SK-N-SH treated with all-trans-retinoic acid at 6 μM for 48 hours (cell line): Measurements from ENCODE around the gene CTIF.

Source experiments
- ARNTL ChIP-seq: fragments of 450-650 bp; formaldehyde crosslinking; IDR thresholded peaks from 2 replicates; pipeline ENCODE4 v1.5.0; 2020; ENCODE audit warnings: low read depth, mild to moderate bottlenecking, moderate library complexity, borderline replicate concordance
- CREB5 ChIP-seq: fragments of 250-450 bp; sonication (Bioruptor Pico); IDR thresholded peaks from 2 replicates; pipeline ENCODE4 v1.5.1; 2020; ENCODE audit warnings: low read depth, mild to moderate bottlenecking, moderate library complexity
- ISL1 ChIP-seq: fragments of 250-450 bp; sonication (Bioruptor Pico); IDR thresholded peaks from 2 replicates; pipeline ENCODE4 v2.1.2; 2022; ENCODE audit warnings: mild to moderate bottlenecking, moderate library complexity
- PATZ1 ChIP-seq: fragments of 250-450 bp; sonication (Bioruptor Pico); IDR thresholded peaks from 2 replicates; pipeline ENCODE4 v1.8.0; 2020; ENCODE audit warnings: mild to moderate bottlenecking, moderate library complexity, borderline replicate concordance
- TCF4 ChIP-seq: fragments of 250-450 bp; sonication (Bioruptor Pico); IDR thresholded peaks from 2 replicates; pipeline ENCODE4 v1.8.0; 2021; ENCODE audit warnings: mild to moderate bottlenecking, moderate library complexity, borderline replicate concordance
- TSHZ2 ChIP-seq: fragments of 250-450 bp; sonication (Bioruptor Pico); IDR thresholded peaks from 2 replicates; pipeline ENCODE4 v1.5.0; 2020; ENCODE audit warnings: mild to moderate bottlenecking, moderate library complexity
- ZNF565 ChIP-seq: fragments of 450-650 bp; formaldehyde crosslinking; conservative IDR thresholded peaks from 2 replicates; pipeline ENCODE4 v1.5.0; 2020; ENCODE audit warnings: low read depth, mild to moderate bottlenecking, moderate library complexity

DNA sequence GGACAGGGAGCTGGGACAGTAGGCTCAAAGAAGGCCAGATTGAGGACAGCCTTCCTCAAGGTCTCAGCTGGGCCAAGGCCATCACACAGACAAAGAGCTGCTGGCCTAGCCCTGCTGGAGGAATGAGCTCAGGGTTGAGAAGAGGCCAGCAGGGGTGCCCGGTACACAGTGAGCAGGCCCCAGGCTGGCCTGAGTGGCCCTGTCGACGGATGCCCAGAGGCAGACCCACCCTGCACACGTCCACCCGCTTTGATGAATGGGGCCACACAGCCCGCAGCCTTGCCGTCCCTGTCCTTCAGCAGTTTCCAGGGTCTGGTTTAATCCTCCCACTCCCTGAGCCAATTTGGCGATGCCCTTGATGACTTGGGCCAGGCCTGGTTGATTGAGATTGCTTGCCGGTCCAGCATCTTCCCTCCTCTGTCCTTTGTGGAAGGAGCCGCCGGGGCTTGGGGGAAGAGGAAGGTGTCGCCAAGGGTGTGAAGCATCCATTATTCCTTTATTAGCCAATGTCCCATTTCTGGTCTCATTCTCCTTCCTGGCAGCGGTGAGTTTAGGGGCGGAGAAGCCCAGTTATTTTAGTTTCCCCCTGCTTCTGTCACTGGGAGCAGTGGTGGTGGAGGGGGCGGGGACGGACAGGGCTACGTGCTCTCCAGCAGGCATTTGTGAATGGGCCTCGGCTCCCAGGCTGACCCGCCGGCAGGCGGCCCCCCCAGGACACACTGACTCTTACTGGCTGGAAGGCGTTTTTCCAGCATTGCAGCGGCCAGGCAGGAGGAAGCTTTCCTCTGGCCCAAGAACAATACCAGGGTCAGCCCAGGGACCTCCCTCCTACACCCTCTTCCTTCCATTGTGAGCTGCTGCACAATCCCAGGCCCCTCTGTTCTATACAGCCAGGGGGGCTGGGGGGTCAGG is 141.8 kb downstream of the CTIF start:
- TF ChIP-seq ARNTL (no peak), CREB5 (no peak), PATZ1 (CRISPR knock-in tag) (no peak), TCF4 (CRISPR knock-in tag) (no peak), TSHZ2 (CRISPR knock-in tag) (no peak), ISL1 (CRISPR knock-in tag) (no peak), ZNF565 (no peak)
